Anterior cingulate cortex (tissue), 58 donors: ENCODE data around the gene OPTN.
A peak's percentile ranks its signal among the peaks of the same experiment; 100 is the strongest.
"Not testable (repeated sequence)": the region's sequence is repeated elsewhere in the genome, so short reads cannot be mapped to it uniquely, and the experiment has no call there.

Experiments
- DNase-seq, 58 donors: peaks; one replicate each; lab custom pipeline; 2025; lab: John Stamatoyannopoulos, UW

Gene OPTN

DNA sequence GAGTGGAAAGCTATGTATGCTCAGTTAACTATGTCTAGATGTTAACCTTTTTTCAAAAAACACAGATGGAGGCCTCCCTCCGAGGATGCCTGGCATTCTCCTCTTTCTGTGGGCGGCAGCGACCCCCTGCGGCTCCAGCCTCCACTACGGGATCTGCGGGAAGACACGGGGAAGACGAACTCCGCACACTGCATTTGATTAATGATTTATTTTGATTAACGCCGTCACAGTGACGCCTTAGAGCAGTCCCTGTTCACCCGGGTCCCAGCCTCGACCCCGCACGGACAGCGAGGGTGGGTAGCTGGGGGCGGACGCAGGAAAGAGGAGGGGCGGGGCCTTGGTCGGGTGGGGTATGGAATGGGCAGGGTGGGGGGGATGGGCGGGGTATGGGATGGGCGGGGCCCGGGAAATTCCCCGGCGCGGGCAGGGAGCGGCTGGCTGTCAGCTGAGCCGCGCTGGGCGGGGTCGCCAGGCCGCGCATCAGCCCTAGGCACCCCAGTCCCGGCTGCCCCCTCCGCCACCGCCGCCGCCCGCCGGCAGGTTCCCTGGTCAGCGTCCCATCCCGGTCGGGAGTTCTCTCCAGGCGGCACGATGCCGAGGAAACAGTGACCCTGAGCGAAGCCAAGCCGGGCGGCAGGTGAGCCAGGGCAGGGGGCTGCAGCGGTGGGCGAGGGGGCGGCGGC lies at the start of gene OPTN:
Gene OPTN, plus strand, starts transcription at position 498 of the 683 bp plus-strand sequence. CDS start 8,960 bp downstream, outside the sequence.
- peak in 57 of 58 donors; percentile 32 to 94 (median 82) for DNase-seq

DNA sequence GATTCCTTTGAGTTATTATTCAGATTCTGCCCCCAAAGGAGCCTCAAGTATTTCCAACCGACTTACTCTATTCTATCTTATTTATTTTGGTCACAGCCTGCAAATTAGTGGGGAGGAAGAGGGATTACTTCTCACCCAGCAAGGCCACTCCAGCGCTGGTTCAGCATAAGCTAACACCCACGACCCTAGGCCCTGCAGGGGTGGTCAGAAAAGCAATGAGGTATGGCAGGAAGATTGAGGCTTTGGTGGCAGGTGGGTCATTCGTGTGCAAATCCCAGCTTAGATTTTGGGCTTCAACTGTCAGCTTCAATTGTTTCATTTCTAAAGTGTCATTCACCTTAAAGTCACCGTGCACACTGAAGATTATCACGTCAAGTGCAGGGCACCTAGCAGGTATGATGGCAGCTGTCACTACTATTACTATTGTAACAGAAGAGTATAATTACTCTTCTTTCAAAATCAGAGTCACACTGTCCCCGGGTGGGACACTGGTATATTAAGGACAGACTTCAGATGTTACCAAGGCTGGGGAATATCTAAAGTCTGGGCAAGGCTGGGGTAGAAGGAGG lies 48.8 kb upstream of the OPTN start:
- no peak for DNase-seq

DNA sequence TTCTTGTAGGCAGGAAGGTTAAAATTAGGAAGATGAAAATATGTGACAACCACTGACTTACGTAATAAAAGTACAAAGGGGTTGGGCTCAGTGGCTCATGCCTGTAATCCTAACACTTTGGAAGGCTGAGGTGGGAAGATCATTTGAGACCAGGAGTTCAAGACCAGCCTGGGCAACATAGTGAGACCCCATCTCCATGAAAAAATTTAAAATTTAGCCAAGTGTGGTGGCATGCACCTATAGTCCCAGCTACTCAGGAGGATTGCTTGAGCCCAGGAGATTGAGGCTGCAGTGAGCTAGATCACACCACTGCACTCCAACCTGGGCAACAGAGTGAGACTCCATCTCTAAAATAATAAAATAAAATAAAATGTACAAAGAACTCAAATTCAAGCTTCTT lies 46.8 kb upstream of the OPTN start:
- not testable (repeated sequence) for DNase-seq

DNA sequence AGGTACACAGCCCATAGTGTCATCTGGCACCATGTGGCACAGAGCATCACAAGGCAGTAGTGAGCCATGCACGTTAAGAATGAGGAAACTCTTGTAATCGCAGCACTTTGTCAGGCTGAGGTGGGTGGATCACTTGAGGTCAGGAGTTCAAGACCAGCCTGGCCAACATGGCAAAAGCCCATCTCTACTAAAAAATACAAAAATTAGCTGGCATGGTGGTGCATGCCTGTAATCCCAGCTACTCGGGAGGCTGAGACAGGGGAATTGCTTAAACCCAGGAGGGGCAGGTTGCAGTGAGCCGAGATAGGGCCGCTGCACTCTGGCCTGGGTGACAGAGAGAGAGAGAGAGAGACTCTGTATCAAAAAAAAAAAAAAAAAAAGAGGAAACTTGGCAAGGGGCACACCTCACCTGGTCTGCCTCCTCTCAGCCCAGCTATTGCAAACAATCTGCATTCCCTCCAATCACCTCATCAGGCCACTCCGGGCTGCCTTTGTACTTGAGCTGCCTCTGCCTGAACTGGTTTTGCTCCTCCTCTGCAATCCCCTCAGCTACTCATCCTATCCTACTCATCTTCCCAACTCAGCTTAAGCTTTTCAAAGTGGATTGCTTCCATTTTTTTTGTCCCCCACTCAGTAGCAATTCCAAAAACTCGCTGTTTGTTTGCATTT lies 46.0 kb upstream of the OPTN start:
- no peak for DNase-seq

DNA sequence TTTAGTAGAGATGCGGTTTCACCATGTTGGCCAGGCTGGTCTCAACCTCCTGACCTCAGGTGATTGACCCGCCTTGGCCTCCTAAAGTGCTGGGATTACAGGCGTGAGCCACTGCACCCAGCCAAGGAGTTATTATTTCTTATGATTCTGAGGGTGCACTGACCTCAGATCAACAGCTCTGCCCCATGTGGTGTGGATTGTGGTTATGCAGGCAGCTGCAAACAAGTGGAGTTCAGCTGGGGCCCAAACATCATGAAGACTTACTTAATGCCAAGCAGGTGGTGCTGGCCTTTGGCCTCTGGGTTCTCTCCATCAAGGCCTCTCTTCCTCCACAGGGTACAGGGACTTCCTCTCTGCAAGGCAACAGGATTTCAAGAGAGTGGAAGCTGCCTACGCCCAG lies 45.1 kb upstream of the OPTN start:
- no peak for DNase-seq

DNA sequence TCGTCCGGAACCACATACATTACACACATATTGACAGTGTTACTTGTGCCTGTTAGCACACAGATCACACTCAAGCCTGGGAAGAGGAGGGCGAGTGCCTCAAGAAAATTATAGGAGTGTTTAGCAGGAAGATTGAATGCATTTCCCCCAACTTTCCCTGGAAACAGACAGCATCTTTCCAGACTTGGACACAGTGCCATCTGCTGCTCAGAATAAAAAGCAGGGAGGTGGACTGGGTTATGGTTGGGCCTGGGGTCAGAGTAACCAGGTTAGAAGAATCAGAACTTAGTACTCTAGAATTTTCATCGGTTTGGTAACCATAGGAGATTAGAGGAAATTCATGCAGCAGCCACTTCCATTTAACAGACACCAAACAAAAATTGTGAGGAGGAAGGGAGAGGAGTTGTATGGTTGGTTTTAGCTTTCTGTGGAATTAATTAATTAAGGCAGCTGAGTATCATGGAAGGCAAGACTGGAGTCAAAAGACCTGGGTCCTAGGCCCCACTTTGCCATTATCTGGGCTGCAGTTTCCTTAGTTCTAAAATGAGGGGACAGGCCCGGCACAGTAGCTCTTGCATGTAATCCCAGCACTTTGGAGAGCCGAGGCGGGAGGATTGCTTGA lies 43.4 kb upstream of the OPTN start:
- DNase-seq, result peak in 10 of 58 donors; percentile 0 to 25 (median 4)

DNA sequence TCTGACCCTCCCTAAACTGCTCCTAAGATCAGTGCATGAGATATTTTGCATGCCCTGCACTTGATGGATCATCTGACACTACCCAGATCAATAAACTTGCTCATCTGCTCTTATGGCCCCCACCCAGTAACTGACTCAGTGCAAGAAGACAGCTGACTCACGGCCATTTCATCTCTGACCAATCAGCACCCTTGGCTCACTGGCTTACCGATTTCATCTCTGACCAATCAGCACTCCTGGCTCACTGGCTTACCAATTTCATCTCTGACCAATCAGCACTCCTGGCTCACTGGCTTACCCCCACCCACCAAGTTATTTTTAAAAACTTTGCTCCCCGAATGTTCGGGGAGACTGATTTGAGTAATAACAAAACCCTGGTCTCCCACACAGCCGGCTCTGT lies 37.2 kb upstream of the OPTN start:
- DNase-seq, result no peak

DNA sequence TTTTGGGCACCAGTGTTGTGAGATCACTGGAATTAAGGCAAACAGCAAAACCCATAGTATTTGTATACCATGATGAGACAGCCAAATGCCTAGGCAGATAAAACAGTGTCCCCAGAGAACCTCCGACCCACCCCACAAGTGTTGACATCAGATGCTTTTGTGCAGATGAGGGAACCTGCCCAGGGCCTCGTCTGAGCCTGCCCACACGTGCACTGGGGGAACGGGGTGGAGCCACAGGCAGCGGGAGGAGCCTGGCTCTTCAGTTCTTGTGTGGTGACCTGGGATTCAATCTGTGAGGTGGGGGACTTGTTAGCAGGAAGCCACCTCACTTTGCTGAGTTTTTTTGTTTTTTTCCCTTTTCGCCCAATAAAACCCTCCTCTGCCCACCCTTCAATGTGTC lies 33.4 kb upstream of the OPTN start:
- DNase-seq, result no peak

DNA sequence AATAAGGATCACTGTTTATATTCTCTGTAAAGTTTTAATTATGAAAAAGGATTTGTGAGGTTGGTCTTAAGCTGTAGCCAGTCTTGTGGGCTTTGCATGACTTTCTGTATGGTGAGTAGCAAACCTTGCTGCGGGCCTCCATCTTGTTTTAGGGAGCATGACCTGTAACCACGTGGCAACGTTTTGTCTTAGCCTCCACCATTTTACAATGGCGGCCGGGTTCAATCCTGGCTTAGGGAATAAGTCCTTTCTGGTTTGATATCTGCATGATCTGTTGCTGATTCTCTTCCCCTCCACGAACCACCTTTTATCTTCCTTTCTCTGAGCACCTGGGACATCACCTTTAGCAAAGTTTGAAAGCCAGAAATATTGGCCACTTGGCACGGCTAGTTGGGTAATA lies 32.5 kb upstream of the OPTN start:
- DNase-seq, result no peak

DNA sequence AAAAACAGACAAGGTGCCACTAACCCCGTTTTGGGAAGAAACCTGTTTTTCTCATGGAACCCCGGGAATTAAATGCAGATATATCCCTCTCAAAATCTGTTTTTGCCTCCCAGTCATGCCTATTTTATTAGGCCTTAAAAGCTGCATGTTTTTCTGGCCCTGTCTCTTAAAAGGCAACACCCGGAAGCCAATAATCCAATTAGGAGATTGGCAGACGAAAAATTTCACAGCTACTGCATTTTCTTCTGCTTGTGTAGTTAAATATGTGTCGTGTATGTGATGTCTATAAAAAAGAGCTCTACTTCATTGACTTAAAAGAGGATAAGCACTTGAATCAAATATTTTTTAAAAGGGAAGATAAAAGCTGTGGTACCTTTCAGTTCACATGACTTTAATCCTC lies 31.9 kb upstream of the OPTN start:
- no peak for DNase-seq

DNA sequence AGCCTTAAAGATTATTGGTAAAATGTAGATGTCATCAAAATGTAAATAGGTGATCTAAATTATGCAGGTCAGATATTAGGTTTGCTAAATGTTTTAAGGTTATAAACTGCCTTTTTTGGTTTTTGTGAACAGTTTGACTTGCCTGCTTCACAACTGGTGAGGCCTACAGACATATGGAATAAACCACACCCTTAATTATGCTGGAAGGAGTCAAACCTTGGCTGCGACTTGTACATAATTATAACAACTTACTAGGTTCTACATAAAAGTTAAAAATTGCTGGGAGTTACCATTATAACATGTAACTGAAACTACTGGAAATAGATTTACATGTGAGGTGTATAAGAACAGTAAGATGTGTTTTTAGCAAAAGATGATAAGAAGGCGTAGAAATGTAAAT lies 31.5 kb upstream of the OPTN start:
- no peak for DNase-seq

DNA sequence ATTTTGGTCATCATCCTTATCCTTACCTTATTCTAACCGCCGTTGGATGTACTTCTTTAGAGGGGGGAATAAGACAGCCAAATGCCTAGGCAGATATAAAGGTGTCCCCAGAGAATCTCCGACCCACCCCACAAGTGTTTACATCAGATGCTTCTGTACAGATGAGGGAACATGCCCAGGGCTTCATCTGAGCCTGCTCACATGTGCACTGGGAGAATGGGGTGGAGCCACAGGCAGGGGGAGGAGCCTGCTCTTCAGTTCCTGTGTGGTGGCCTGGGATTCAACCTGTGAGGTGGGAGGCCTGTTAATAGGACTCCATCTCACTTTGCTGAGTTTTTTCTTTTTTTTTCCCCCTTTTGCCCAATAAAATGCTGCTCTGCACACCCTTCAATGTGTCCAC lies 27.6 kb upstream of the OPTN start:
- no peak for DNase-seq

DNA sequence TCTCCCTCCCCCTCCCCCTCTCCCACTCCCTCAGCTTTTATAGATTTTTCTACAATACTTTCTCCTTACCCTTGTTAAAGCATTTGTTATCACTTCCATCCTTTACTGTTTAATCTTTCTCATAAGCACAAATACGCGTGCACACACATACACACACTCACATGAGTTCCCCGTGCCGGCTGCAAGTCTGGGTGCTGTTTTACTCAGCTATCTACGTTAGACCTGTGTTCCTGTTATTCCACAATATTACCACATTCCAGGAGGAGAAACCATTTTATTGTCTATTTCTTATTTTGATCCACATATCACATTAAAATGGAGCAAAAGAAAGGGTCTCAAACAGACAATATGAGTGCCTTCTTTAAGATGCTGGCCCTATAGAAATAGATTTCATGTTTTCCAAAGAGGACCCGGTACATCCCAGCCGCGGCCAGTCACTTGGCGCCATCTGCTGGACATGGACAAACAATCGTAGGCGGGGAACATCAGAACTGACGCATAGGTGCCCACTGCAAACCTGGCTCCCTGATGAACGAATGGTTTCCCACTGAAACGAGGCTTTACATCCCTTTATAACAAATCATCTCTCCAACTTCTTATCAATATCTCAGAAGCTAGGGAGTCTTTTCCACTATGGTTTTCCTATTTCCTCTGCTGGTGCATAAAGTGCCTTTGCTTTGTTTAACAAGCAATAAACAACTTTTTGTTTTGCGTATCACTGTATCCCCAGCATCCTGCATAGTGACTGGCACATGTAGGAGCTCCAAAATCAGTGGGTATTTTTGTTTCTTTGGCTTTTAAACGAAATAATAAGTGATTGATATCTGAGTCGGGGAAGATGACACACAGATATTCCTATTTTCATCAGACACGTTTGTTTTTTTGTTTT lies 25.2 kb upstream of the OPTN start:
- peak in 56 of 58 donors; percentile 4 to 79 (median 41) for DNase-seq

DNA sequence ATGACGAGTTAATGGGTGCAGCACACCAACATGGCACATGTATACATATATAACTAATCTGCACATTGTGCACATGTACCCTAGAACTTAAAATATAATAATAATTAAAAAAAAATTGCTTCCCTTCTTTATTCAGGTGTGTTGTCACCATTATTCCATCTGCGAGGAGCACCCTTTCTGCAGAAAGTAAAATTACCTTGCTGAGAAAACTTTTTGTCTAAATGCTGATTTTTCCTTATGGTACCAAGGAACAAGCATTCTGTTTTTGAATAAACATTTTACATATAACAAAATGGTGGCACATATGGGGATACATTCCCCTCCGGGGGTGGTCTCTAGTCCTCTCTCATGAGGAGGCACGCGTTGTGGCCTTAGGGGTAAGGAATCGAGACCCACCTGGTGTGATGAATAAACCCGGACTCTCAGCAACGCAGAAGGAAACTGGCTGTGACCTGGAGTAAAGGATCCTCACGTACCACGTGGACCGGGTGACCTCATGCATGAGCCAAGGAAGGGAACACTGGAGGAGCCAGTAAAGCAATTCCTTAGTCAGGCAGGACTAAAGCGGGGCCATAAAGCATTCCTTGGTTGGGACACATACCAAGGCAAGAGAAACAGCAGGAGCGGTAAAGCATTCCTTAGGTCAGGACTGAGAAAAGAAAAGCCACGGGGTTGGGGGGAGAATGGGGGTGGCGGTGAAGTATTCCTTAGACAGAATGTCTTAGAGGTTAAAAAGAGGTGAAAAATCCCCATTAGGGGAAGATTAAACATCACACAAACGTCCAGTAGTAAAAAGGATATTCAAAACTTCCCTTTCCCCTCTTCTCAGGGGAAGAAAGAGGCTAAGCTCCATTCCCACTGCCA lies 20.8 kb upstream of the OPTN start:
- no peak for DNase-seq

DNA sequence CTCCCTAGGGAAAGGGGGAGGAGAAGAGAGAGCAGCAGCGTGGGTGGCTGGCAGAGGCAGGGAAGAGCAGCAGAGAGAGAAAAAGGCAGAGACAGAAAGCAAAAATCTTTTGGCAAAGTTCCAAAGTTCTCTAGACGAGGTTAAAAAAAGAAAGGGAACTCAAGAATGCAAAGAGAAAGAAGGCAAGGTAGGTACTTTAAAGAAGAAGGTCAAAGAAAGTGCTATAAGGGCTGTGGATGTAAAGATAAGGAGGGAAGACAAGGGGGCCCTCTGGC lies 20.2 kb upstream of the OPTN start:
- peak in 3 of 58 donors; percentile 5 to 16 (median 6) for DNase-seq

DNA sequence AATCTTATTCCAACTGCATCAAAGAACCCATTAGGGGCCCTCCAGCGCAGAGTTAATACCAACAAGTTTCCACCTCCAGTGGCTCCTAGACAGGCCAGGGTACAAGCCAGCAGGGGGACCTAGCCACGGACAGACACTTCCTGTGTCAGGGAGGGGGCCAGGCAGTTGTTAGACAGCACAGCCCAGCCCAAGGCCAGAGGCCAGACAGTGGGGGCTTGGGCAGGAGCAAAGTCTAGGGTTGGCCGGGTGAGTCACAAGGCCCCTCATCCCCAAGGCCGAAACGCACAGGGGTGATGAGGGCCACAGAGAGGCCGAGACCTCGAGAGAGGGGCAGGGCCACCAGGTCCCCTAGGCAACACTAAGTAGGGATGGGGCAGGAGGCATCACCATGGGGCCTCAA lies 19.3 kb upstream of the OPTN start:
- DNase-seq, result no peak

DNA sequence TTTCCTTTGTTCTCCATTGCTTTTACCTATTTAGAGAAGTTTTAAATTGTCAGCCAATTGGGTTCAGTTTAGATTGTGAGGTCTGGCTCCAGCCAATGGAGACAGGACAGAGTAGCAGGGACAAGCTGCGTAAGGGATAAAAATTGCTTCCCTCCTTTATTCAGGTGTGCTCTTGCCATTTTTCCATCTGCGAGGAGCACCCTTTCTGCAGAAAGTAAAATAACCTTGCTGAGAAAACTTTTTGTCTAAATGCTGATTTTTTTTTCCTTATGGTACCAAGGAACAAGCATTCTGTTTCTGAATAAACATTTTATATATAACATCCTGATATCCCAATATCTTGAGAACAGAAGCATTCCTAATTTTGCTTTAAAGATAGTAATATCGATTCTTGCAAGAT lies 16.3 kb upstream of the OPTN start:
- DNase-seq, result not testable (repeated sequence)

DNA sequence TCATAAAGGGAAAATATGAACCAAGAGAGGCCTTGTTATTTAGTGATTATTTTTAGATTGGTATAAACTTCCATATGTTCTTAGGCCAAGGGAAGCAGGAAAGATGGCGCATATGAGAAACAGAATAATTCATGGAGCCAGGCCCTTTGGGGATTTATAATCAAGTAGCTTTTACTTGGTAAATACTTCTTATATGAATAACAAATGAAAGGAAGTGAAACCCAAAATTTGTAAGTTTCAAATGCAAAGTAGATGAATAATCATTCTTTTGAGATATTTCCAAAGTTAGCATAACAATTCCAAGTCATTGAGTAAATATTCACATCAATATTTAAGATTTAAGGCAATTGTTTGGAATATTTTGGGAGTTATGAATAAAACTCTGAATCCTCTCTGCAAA lies 13.9 kb upstream of the OPTN start:
- no peak for DNase-seq

DNA sequence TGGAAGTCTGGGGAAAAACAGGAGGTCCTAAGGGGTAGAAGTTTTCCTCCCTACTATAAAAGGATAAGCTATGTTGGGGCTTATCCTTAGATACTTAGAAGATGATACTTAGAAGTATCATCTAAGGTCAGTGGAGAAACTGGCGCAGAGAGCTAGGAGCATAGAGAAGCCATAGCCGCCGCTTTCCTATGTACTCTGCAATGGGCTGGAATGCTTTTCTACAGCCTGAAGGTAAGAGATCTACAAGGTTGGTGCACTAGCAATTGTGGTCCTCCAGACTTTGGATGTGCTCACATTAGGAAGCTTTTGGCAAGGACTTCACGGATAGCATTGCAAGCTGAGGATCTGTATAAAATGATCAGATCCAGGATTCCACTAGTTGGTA lies 12.4 kb upstream of the OPTN start:
- no peak for DNase-seq
